BE2C (cell line): ENCODE data around the gene RETREG1.

Experiments used
- DNase-seq: peaks from one replicate; pipeline ENCODE4 v3.0.0-alpha.2; 2020
- H3K27me3 ChIP-seq: fragments of 250-450 bp; sonication (Bioruptor Pico); 2 replicates; pipeline ENCODE4 v1.5.1; 2020; ENCODE audit warnings: mild to moderate bottlenecking
- H3K36me3 ChIP-seq: fragments of 250-450 bp; sonication (Bioruptor Pico); 2 replicates; pipeline ENCODE4 v1.5.1; 2020; ENCODE audit warnings: mild to moderate bottlenecking
- H3K4me1 ChIP-seq: fragments of 250-450 bp; sonication (Bioruptor Pico); 2 replicates; pipeline ENCODE4 v1.5.1; 2020
- H3K4me3 ChIP-seq: 2 replicates; pipeline ENCODE4 v1.5.1; 2011; ENCODE audit warnings: low read depth, low read length
- H3K9me3 ChIP-seq: fragments of 250-450 bp; sonication (Bioruptor Pico); 2 replicates; pipeline ENCODE4 v1.5.1; 2020
- TF ChIP-seq, protein P1 (sequence below): IDR thresholded peaks from 2 replicates; pipeline ENCODE4 v1.5.1; 2012; ENCODE audit warnings: mild to moderate bottlenecking, low read depth, low read length

Gene RETREG1

DNA sequence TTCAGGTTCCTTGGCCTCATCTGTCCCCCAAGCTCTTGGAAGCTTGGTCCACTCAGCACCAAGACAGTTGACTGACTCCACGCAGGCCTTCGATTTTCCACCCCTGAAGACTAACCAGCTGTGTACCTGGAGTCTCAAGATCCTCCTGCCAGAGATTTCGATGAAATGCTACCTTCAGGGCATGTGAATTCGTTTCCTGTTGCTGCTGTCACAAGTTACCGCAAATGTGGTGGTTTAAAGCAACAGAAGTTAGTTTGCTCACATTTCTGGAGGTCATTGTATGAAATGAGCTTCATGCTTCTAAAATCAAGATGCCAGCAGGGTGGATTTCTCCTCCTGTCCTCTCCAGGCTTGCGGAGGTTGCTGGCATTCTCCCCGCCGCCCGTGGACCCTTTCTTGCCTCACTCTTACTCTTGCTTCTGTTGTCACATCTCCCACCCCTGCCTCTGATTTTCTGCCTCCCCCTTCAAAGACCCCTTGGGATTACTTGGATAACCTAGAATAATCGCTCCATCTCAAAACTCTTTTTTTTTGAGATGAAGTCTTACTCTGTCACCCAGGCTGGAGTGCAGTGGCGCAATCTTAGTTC, 27.6 kb upstream of the RETREG1 start:
- Histone ChIP-seq H3K27me3 (no peaks in the 10 kb centered on the region), H3K4me3 (no peak overlapping the region), H3K9me3 (no peaks in the 10 kb centered on the region), H3K36me3 (no peaks in the 10 kb centered on the region), H3K4me1 (no peaks in the 10 kb centered on the region)
- TF ChIP-seq, protein P1, sequence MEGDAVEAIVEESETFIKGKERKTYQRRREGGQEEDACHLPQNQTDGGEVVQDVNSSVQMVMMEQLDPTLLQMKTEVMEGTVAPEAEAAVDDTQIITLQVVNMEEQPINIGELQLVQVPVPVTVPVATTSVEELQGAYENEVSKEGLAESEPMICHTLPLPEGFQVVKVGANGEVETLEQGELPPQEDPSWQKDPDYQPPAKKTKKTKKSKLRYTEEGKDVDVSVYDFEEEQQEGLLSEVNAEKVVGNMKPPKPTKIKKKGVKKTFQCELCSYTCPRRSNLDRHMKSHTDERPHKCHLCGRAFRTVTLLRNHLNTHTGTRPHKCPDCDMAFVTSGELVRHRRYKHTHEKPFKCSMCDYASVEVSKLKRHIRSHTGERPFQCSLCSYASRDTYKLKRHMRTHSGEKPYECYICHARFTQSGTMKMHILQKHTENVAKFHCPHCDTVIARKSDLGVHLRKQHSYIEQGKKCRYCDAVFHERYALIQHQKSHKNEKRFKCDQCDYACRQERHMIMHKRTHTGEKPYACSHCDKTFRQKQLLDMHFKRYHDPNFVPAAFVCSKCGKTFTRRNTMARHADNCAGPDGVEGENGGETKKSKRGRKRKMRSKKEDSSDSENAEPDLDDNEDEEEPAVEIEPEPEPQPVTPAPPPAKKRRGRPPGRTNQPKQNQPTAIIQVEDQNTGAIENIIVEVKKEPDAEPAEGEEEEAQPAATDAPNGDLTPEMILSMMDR: no peak
- no peak for DNase-seq

DNA sequence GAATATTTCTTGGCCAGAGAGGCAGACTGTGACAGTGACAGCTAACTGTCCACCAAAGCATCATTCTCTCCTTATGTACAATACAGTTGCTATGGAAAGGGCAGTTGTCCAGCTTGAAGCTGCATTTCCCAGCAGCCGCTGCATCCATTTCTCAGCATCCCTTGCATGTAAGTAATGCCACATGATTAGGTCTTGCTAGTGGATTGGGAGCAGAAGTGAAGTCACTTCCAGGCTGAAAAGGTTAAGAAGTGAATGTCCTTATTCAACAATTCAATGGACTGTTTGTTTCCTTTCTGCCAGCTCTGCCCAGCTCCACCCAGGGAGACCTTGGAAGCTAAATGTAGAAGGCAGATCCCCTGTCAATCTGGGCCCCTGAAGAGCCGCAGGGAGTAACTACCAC, 26.1 kb upstream of the RETREG1 start:
- no peaks in the 10 kb centered on the region for H3K27me3 ChIP-seq
- no peak for DNase-seq
- TF ChIP-seq, protein P1: no peak
- H3K9me3 ChIP-seq: no peaks in the 10 kb centered on the region
- H3K4me3 ChIP-seq: no peak overlapping the region
- H3K36me3 ChIP-seq: no peaks in the 10 kb centered on the region
- no peaks in the 10 kb centered on the region for H3K4me1 ChIP-seq

DNA sequence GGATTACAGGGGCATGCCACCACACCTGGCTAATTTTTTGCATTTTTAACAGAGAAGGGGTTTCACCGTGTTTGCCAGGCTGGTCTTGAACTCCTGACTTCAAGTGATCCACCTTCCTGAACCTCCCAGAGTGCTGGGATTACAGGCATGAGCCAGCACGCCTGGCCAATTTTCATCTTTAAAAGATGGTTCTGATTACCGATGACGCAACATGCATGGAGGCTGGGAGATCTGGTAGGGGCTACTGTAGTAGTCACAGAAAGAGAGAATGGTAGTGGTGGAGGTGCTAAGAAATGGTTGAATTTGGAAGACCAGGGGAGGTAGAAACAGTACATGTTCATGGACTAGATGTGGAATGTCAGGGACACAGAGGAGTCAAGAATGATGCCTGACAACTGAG, 22.4 kb upstream of the RETREG1 start:
- Histone ChIP-seq H3K4me3 (no peak overlapping the region), H3K36me3 (no peaks in the 10 kb centered on the region), H3K9me3 (no peaks in the 10 kb centered on the region), H3K4me1 (no peaks in the 10 kb centered on the region), H3K27me3 (no peaks in the 10 kb centered on the region)
- TF ChIP-seq, protein P1: no peak
- no peak for DNase-seq

DNA sequence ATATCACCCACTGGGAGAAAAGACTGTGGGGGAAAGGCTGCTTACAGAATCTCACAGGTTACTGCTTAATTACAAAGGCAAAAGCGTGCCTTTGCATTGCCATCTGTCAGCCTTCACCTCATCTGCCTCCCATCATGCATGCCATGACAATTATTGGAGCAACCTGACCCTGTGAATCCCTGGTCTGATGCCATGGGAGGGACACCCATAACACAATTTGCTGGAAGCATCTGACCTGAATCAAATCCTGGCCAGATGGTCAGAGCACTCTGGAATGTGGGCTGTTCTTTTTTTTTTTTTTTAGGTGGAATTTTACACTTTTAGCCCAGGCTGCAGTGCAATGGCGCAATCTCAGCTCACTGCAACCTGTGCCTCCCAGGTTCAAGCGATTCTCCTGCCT, 11.6 kb upstream of the RETREG1 start:
- Histone ChIP-seq H3K4me1 (no peaks in the 10 kb centered on the region), H3K9me3 (no peaks in the 10 kb centered on the region; the same call in 1 of the 2 replicates), H3K4me3 (no peak overlapping the region), H3K36me3 (no peaks in the 10 kb centered on the region), H3K27me3 (0 out of 2 replicates have a peak, but pooled peaks cover 3% of the 10 kb centered on the region)
- DNase-seq: no peak
- TF ChIP-seq, protein P1: no peak

DNA sequence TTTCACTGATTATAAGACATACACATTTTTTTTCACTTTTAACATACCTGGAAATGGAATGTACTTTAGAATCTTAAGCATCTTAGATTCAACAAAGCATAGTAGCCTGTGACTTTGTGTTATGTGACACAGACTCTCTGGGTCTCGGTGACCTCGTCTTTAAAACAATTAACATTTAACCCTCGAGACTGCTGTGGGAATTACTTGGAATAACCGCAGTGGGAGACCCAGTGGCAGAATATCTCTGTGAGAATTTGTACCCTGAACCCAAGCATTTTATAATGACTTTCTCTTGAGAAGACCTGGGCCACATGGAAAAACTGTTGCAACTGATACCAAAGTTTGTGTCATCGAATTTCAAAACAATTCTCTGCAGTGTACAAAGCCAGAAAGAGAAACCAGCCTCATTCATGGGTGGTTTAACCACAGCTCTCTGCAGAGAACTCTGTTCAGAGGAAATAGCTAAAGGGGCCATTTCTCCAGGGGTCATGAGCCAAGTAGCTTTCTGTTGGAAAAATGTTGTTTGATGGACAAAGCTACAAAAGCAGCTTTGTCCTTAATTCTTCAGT, 10.0 kb upstream of the RETREG1 start:
- TF ChIP-seq, protein P1: no peak
- no peak for DNase-seq
- H3K9me3 ChIP-seq: no peaks in the 10 kb centered on the region
- H3K4me1 ChIP-seq: no peaks in the 10 kb centered on the region
- no peak overlapping the region for H3K4me3 ChIP-seq
- no peaks in the 10 kb centered on the region for H3K36me3 ChIP-seq
- 0 out of 2 replicates have a peak, but pooled peaks cover 3% of the 10 kb centered on the region for H3K27me3 ChIP-seq

DNA sequence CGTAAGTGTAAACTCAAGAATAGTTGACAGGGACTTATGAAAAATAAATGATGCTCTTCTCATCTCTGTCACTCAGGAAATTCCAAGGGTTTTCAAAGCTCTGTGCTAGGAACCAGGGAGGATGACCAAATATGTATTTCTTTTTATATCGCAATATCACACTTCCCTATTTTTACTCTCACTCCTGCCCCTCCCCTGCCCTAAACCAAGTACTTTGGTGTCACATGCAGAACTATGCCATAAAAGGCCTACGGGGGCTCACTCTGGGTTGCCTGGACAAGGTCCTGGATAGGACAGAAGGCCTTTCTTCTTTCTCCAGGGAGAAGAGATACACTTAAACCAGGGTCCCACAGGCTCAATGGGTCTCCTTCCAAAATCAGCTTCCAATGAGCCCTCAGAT, 8.3 kb upstream of the RETREG1 start:
- Histone ChIP-seq H3K9me3 (no peaks in the 10 kb centered on the region), H3K4me3 (no peak overlapping the region), H3K4me1 (no peaks in the 10 kb centered on the region), H3K36me3 (no peaks in the 10 kb centered on the region), H3K27me3 (0 out of 2 replicates have a peak, but pooled peaks cover 3% of the 10 kb centered on the region)
- TF ChIP-seq, protein P1: no peak
- DNase-seq: no peak
